HepG2 (cell line): ENCODE results near the gene PFDN2. TPM values are rescaled to one million over a fixed set of nuclear protein-coding genes. Genes with fewer than 3 reads are reported as not detected.

Source experiments
- ATAC-seq: fragments of 200-7000 bp; cut with Tn5 transposase; 3 replicates; pipeline ENCODE4 v1.9.1; 2020; ENCODE audit warnings: mild to moderate bottlenecking, moderate library complexity
- BruUV-seq: library from RNA; stranded (reverse); fragments of 400-500 nt; replicated peaks from 2 replicates; lab custom pipeline; 2021; lab: Mats Ljungman, UMichigan
- CTCF ChIA-PET: fragments of 300-600 bp; formaldehyde crosslinking; extraction: SDS; loops from one replicate; lab custom pipeline; 2021; ENCODE audit warnings: low total read pairs, inconsistent platforms, low intra/inter-chr PET ratio; lab: Yijun Ruan, JAX
- POLR2A ChIA-PET: fragments of 350-600 bp; sonication (Branson Sonifier 250); formaldehyde crosslinking; loops from one replicate; lab custom pipeline; 2020; ENCODE audit warnings: antibody characterized with exemption, inconsistent platforms; lab: Yijun Ruan, JAX
- DNase-seq: peaks from one replicate; pipeline ENCODE4 v3.0.0-alpha.2; 2015; ENCODE audit warnings: low spot score
- FAIRE-seq: peaks from 3 replicates; lab custom pipeline; 2011; peaks lifted over from hg19 to GRCh38; lab: Jason Lieb, UNC
- H2AFZ ChIP-seq: one replicate; pipeline ENCODE4 v1.6.1; 2011; ENCODE audit warnings: low read length, inconsistent platforms
- H3K27ac ChIP-seq: fragments of 300-600 bp; 3 replicates; pipeline ENCODE4 v1.8.0; 2011; ENCODE audit warnings: mixed run types, mild to moderate bottlenecking, mixed read lengths, low read length, inconsistent platforms; ENCODE audit not compliant: insufficient read depth; ENCODE audit errors: extremely low read length
- H3K27me3 ChIP-seq, 2 experiments: fragments of 200-600 bp in 1 of 2; 2 replicates in 1 of 2; 3 replicates in 1 of 2; pipeline versions ENCODE4 v1.6.0 to v1.8.0; 2011; ENCODE audit warnings: low read length in 2 of 2, mild to moderate bottlenecking in 2 of 2, moderate library complexity in 2 of 2, inconsistent platforms in 1 of 2; ENCODE audit not compliant: insufficient read depth in 2 of 2, control insufficient read depth in 1 of 2
- H3K36me3 ChIP-seq, 2 experiments: fragments of 200-600 bp in 1 of 2; replicated peaks in 1 of 2; 2 replicates in 1 of 2; 3 replicates in 1 of 2; pipeline versions ENCODE4 v1.5.1 to v1.8.0; 2011; ENCODE audit warnings: low read length in 2 of 2, inconsistent platforms in 1 of 2; ENCODE audit not compliant: insufficient read depth in 2 of 2, control insufficient read depth in 1 of 2
- H3K4me1 ChIP-seq: 2 replicates; pipeline ENCODE4 v1.5.1; 2012; ENCODE audit warnings: low read length, inconsistent platforms; ENCODE audit not compliant: insufficient read depth
- H3K4me2 ChIP-seq: 2 replicates; pipeline ENCODE4 v1.6.0; 2011; ENCODE audit warnings: low read depth, low read length, inconsistent platforms
- H3K4me3 ChIP-seq, 3 experiments: fragments of 200-600 bp in 1 of 3; sonication (generic), shearing (Covaris generic) in 1 of 3; replicated peaks in 1 of 3; 2 replicates each; pipeline ENCODE4 v1.5.1; 2011 to 2016; ENCODE audit warnings: low read length in 3 of 3, inconsistent platforms in 2 of 3, low read depth in 2 of 3, mild to moderate bottlenecking in 2 of 3, control low read depth in 1 of 3, mixed read lengths in 1 of 3; ENCODE audit not compliant: insufficient read depth in 1 of 3
- H3K79me2 ChIP-seq: one replicate; pipeline ENCODE4 v1.6.1; 2011; ENCODE audit warnings: low read length, inconsistent platforms; ENCODE audit not compliant: insufficient read depth
- H3K9ac ChIP-seq: 2 replicates; pipeline ENCODE4 v1.6.0; 2011; ENCODE audit warnings: mild to moderate bottlenecking, low read depth, low read length, inconsistent platforms; ENCODE audit not compliant: insufficient read depth
- H3K9me3 ChIP-seq: 2 replicates; pipeline ENCODE4 v1.5.1; 2012; ENCODE audit warnings: mild to moderate bottlenecking, low read length
- H4K20me1 ChIP-seq: 2 replicates; pipeline ENCODE4 v1.6.0; 2011; ENCODE audit warnings: inconsistent platforms, mild to moderate bottlenecking, low read length, moderate library complexity; ENCODE audit not compliant: insufficient read depth
- ATF1 ChIP-seq: IDR thresholded peaks from 2 replicates; pipeline ENCODE4 v1.6.1; 2016; ENCODE audit warnings: mild to moderate bottlenecking, control low read depth
- NR3C1 ChIP-seq: sonication (generic); formaldehyde crosslinking; IDR thresholded peaks from 2 replicates; pipeline ENCODE4 v1.4.0; 2020; ENCODE audit warnings: missing genetic modification reagents
- ZKSCAN8 ChIP-seq: IDR thresholded peaks from 2 replicates; pipeline ENCODE4 v1.6.1; 2016; ENCODE audit warnings: borderline replicate concordance, missing genetic modification reagents, missing compliant biosample characterization
- ZNF460 ChIP-seq: sonication (generic); formaldehyde crosslinking; IDR thresholded peaks from 2 replicates; pipeline ENCODE4 v1.5.1; 2020; ENCODE audit warnings: missing genetic modification reagents, mild to moderate bottlenecking, borderline replicate concordance
- ZNF672 ChIP-seq: sonication (generic); formaldehyde crosslinking; IDR thresholded peaks from 2 replicates; pipeline ENCODE4 v1.8.1; 2022; ENCODE audit warnings: missing genetic modification reagents
- ZNF772 ChIP-seq: sonication (generic); formaldehyde crosslinking; IDR thresholded peaks from 2 replicates; pipeline ENCODE4 v1.5.0; 2020; ENCODE audit warnings: mild to moderate bottlenecking, missing genetic modification reagents
- WGBS: methylation state at CpG from one replicate; pipeline ENCODE4 v1.1.6; 2017; ENCODE audit warnings: low lambda C conversion rate; 5-methylcytosine and 5-hydroxymethylcytosine counted together
- in situ Hi-C: cut with HindIII; loops from 2 replicates; pipeline ENCODE4 v1.10.0; 2017; ENCODE audit warnings: low pct_unique_long_range_greater_than_20kb; ENCODE audit not compliant: extremely low pct_ligation_motif_present
- intact Hi-C: fragments of 100-400 bp; cut with micrococcal nuclease; formaldehyde crosslinking; loops from one replicate; pipeline ENCODE4 v1.10.0; 2022; ENCODE audit not compliant: unreplicated experiment
- polyA plus RNA-seq, 8 experiments: library from polyadenylated mRNA; depleted of rRNA in 3 of 8; stranded (reverse) in 7 of 8; unstranded in 1 of 8; fragments of >200 nt; fragmentation: Illumina TruSeq in 4 of 8; extraction: Trizol in 4 of 8; gene quantifications; 2 replicates each; pipeline versions ENCODE4 v1.2.1 to v1.2.3, GENCODE V29; 2011 to 2016; ENCODE audit warnings: low read depth in 4 of 8, missing spikeins in 1 of 8, mixed read lengths in 1 of 8; ENCODE audit not compliant: insufficient read depth in 1 of 8
- total RNA-seq, 5 experiments: library from RNA; depleted of rRNA; stranded (reverse); fragments of >200 nt; fragmentation: Illumina TruSeq; extraction: Trizol; gene quantifications; 2 replicates each; pipeline ENCODE4 v1.2.3, GENCODE V29; 2016; ENCODE audit warnings: low read depth in 1 of 5
- TF ChIP-seq, protein P1 (sequence below): sonication (generic); formaldehyde crosslinking; IDR thresholded peaks from 2 replicates; pipeline ENCODE4 v1.9.0; 2022; ENCODE audit warnings: missing genetic modification reagents, mild to moderate bottlenecking, borderline replicate concordance
- TF ChIP-seq, protein P2 (sequence below): fragments of 450-650 bp; IDR thresholded peaks from 2 replicates; pipeline ENCODE4 v1.6.1; 2017
- TF ChIP-seq, protein P3 (sequence below): sonication (generic); formaldehyde crosslinking; IDR thresholded peaks from 2 replicates; pipeline ENCODE4 v1.8.1; 2023; ENCODE audit warnings: missing genetic modification reagents, mild to moderate bottlenecking, borderline replicate concordance
- TF ChIP-seq, protein P4 (sequence below): sonication (generic); formaldehyde crosslinking; IDR thresholded peaks from 2 replicates; pipeline ENCODE4 v1.8.1; 2023; ENCODE audit warnings: missing genetic modification reagents, inconsistent platforms, borderline replicate concordance
- TF ChIP-seq, protein P5 (sequence below): sonication (generic); formaldehyde crosslinking; IDR thresholded peaks from 2 replicates; pipeline ENCODE4 v1.8.1; 2023; ENCODE audit warnings: mild to moderate bottlenecking, inconsistent platforms, moderate library complexity, missing genetic modification reagents, borderline replicate concordance
- TF ChIP-seq, protein P6 (sequence below): sonication (generic); formaldehyde crosslinking; IDR thresholded peaks from 2 replicates; pipeline ENCODE4 v1.8.1; 2023; ENCODE audit warnings: mild to moderate bottlenecking, missing genetic modification reagents, borderline replicate concordance

The PFDN2 gene
- total and polyA plus RNA-seq, 2 of the 13 experiments (the other 11 are each of a cell fraction or from before 2014, with no cell fraction given): 62.6 to 63.6 TPM

DNA sequence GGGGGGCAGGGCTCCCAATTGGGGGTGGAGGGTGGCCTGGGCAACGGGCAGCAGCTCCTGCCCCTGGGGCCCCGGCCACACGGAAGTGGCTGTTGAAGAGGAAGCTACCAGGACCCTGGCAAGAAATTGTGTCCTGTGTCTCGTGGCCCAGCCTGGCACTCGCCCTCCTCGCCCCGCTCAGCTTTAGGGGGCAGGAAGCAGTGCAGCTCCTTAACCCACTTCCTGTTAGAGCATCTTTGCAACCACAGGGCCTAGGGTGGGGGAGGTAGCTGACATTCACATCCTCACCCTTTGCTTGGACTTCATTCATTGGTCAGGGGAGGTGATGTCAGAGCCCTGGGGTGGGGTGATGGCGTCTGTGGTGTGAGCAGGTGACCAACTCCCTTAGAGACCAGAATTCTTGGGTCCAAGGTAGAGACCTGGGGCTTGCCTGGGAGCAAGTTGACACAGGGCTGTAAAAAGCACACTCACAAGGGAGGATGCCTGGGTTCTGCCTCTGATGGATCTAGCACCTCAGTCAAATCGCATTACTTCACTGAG, 48.0 kb downstream of the PFDN2 start, which contains the start of gene ARHGAP30 (continued):
- TF ChIP-seq, protein P1, sequence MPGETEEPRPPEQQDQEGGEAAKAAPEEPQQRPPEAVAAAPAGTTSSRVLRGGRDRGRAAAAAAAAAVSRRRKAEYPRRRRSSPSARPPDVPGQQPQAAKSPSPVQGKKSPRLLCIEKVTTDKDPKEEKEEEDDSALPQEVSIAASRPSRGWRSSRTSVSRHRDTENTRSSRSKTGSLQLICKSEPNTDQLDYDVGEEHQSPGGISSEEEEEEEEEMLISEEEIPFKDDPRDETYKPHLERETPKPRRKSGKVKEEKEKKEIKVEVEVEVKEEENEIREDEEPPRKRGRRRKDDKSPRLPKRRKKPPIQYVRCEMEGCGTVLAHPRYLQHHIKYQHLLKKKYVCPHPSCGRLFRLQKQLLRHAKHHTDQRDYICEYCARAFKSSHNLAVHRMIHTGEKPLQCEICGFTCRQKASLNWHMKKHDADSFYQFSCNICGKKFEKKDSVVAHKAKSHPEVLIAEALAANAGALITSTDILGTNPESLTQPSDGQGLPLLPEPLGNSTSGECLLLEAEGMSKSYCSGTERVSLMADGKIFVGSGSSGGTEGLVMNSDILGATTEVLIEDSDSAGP: no peak
- TF ChIP-seq ZKSCAN8 (CRISPR knock-in tag) (no peak), ZNF672 (CRISPR knock-in tag) (no peak), NR3C1 (CRISPR knock-in tag) (no peak)

DNA sequence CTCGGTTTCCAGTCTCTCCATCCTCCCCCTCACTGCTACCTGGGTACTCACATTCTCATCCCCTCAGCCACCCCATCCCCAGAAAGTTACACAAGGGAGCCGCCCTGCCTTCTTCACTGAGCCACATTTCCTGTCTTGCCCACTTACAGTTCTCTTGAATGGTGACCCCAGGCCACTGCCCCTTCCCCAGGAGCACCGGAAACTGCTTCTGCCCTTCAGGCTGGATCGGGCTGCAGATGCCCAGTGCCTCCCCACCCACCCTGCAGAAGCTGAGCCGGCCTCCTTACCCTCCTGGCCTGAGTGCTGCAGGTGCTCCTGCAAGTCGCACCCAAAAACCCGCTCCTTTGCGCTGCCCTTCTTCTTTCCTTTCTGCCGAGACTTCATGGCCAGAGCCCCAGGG, 48.6 kb downstream of the PFDN2 start:
- 82% methylated on average over 9 of the region's 9 CpGs for WGBS
- Histone ChIP-seq H3K36me3 (no peaks in the 10 kb centered on the region), H2AFZ (no peak overlapping the region)
- TF ChIP-seq, protein P2, sequence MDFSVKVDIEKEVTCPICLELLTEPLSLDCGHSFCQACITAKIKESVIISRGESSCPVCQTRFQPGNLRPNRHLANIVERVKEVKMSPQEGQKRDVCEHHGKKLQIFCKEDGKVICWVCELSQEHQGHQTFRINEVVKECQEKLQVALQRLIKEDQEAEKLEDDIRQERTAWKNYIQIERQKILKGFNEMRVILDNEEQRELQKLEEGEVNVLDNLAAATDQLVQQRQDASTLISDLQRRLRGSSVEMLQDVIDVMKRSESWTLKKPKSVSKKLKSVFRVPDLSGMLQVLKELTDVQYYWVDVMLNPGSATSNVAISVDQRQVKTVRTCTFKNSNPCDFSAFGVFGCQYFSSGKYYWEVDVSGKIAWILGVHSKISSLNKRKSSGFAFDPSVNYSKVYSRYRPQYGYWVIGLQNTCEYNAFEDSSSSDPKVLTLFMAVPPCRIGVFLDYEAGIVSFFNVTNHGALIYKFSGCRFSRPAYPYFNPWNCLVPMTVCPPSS: no peak
- TF ChIP-seq, protein P3, sequence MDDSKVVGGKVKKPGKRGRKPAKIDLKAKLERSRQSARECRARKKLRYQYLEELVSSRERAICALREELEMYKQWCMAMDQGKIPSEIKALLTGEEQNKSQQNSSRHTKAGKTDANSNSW (CRISPR knock-in tag): no peak
- no peak for TF ChIP-seq ZNF772 (CRISPR knock-in tag)
- TF ChIP-seq, protein P4, sequence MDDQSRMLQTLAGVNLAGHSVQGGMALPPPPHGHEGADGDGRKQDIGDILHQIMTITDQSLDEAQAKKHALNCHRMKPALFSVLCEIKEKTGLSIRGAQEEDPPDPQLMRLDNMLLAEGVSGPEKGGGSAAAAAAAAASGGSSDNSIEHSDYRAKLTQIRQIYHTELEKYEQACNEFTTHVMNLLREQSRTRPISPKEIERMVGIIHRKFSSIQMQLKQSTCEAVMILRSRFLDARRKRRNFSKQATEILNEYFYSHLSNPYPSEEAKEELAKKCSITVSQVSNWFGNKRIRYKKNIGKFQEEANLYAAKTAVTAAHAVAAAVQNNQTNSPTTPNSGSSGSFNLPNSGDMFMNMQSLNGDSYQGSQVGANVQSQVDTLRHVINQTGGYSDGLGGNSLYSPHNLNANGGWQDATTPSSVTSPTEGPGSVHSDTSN: no peak
- TF ChIP-seq, protein P5, sequence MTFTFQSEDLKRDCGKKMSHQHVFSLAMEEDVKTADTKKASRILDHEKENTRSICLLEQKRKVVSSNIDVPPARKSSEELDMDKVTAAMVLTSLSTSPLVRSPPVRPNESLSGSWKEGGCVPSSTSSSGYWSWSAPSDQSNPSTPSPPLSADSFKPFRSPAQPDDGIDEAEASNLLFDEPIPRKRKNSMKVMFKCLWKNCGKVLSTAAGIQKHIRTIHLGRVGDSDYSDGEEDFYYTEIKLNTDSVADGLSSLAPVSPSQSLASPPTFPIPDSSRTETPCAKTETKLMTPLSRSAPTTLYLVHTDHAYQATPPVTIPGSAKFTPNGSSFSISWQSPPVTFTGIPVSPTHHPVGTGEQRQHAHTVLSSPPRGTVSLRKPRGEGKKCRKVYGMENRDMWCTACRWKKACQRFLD (CRISPR knock-in tag): no peak
- TF ChIP-seq, protein P6, sequence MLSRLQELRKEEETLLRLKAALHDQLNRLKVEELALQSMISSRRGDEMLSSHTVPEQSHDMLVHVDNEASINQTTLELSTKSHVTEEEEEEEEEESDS (CRISPR knock-in tag): no peak
- TF ChIP-seq ZNF460 (CRISPR knock-in tag): no peak
- no peak for TF ChIP-seq ATF1
- TF ChIP-seq, all 625 proteins: peak for 0
- FAIRE-seq (no peak), ATAC-seq (no peak), DNase-seq (no peak)
- H3K27ac ChIP-seq: no peak overlapping the region
- H3K4me3 ChIP-seq: no peak overlapping the region
- H3K79me2 ChIP-seq: no peaks in the 10 kb centered on the region
- ChIA-PET POLR2A (no interaction called here), CTCF (no interaction called here)
- H3K27me3 ChIP-seq: no peaks in the 10 kb centered on the region
- in situ Hi-C loops: no loop called here
- no TSS peak for BruUV-seq
- H3K9ac ChIP-seq: no peak overlapping the region
- H3K4me2 ChIP-seq: no peak overlapping the region
- no peaks in the 10 kb centered on the region for H3K9me3 ChIP-seq
- peaks cover 25% of the 10 kb centered on the region for H3K4me1 ChIP-seq
- intact Hi-C loops: no loop called here
- H4K20me1 ChIP-seq: no peaks in the 10 kb centered on the region
